AG20443 (cell line): Measurements from ENCODE around the gene DNAH17.

Experiments used
- DNase-seq: peaks from one replicate; pipeline ENCODE4 v3.0.0; 2012; ENCODE audit warnings: low spot score, mixed read lengths

Gene DNAH17

GRCh38 chr17:78602246-78602645 is 25.1 kb upstream of the DNAH17 start:
- DNase-seq, result no peak

- no peak for DNase-seq
These were observed 24.5 kb upstream of the DNAH17 start for GRCh38 chr17:78601577-78602190.

- no peak for DNase-seq
These were observed 23.1 kb upstream of the DNAH17 start for GRCh38 chr17:78600181-78600721.

- DNase-seq, result no peak
These were observed 22.2 kb upstream of the DNAH17 start for GRCh38 chr17:78599419-78599818.

DNA sequence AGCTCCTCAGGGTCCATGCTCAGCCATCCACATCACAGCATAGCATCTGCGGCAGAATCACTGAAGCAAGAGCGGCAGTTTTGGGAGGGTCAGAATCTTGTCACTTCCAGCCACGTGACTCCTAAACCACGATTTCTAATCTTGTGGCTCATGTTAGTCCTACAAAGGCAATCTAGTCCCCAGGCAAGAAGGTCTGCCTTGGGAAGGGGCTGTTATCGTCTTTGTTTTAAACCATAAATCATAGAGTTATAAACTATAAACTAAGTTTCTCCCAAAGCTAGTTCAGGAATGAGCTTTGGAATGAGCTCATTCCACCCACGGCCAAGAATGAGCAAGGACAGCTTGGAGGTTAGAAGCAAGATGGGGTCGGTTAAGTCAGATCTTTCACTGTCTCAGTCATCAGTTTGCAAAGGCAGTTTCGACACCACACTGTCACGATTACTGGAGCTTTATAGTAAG is 20.8 kb upstream of the DNAH17 start:
- DNase-seq, result peak; percentile 60

- no peak for DNase-seq
These were observed 19.9 kb upstream of the DNAH17 start for GRCh38 chr17:78596871-78597764.

- no peak for DNase-seq
These were observed 18.1 kb upstream of the DNAH17 start for GRCh38 chr17:78595135-78595810.

- DNase-seq, result no peak
These were observed 15.8 kb upstream of the DNAH17 start for GRCh38 chr17:78592991-78593329.

DNA sequence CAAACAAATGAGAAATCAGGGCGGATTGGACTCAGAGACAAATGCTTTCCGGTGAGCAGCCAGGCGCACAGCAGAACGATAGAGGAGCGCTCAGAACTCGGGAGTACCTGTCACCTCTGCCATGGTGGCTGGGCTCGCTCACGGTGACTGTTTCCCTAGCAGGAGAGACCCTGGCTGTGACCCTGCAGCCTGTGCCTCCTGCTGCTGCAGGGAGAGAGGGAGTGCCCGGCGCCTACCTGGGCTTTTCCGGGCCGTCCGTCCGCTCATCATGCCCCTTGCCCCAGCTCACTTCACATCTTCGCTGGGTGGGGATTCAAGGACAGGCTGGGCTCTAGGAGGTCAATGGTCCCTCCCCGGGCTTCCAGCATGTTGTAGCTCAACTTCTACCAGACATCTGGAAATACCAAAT is 14.1 kb upstream of the DNAH17 start:
- no peak for DNase-seq

DNA sequence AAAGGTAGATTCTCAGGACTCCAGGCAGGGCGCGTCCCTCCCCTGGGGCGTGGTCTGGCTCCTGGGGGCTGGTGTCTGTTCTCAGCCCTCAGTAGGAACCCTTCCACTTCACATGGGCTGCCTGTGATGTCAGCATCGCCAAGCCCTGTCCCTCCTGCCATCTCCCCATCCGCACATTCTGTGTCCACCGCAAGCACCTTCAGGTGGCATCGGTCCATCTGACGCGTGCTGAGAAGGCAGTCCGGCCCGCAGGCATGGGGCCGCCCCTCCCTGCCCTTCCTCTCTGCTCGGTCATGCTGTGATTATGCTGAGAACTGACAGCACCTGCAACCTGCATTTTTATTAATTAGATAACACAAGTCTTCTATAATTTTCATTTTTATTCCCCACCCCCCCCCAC is 12.7 kb upstream of the DNAH17 start:
- no peak for DNase-seq

DNA sequence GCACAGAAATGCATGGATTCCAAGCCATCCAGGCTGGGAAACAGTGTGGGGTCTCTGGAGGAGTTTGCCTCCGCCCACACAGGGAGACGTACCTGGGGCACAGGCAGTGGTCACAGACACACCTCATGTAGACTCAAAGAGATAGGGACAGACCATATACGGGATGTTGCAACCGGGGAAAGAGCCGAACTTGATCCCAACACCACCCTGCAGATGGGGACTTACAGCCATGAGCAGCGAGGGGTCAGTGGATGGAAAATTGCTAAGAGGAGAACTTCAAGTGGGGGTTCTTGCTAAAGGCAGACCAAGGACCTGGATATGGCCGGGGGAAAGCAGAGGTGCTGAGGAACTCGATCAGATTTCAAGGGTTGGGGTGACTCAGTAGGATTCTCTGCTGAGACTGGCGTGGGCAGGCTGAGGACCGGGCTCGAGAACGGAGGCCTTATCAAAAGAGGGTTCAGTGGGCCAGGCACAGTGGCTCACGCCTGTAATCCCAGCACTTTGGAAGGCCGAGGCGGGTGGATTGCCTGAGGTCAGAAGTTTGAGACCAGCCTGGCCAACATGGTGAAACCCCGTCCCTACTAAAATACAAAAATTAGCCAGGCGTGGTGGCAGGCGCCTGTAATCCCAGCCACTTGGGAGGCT is 12.0 kb upstream of the DNAH17 start:
- DNase-seq, result no peak

GRCh38 chr17:78588258-78589030 is 11.2 kb upstream of the DNAH17 start:
- DNase-seq, result no peak

GRCh38 chr17:78585006-78585630 is 7.9 kb upstream of the DNAH17 start:
- no peak for DNase-seq

DNA sequence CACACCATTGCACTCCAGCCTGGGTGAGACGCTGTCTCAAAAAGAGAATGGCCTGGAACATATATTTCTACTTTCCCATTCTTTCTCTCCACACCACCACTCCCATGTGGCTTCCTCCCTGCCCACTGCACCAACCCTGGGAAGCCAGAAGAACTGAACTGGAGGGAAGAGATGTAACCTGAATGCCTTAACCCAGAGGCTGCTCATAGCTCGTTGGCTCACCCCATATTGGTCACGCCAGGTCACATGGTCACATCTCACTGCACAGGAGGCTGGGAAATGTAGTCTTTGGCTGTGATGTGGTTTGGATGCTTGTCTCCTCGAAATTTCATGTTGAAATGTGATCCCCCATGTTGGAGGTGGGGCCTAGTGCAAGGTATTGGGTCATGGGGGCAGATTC is 5.9 kb upstream of the DNAH17 start:
- no peak for DNase-seq

DNA sequence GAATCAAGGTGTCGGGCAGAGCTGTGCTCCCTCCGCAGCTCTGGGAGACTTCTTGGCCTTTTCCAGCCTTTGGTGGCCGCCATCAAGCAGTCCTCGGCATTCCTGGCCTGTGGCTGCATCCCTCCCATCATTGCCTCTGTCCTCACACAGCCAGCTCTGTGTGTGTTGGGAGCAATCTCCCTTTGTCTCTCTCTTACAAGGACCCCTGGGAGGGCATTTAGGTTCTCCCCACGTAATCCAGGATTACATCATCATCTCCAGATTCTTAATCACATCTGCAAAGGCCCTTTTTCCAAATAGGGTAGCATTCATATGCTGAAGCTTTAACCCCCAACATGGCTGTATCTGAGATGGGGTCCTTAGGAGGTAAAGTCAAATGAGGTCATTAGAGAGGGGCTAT is 4.1 kb upstream of the DNAH17 start:
- no peak for DNase-seq

DNA sequence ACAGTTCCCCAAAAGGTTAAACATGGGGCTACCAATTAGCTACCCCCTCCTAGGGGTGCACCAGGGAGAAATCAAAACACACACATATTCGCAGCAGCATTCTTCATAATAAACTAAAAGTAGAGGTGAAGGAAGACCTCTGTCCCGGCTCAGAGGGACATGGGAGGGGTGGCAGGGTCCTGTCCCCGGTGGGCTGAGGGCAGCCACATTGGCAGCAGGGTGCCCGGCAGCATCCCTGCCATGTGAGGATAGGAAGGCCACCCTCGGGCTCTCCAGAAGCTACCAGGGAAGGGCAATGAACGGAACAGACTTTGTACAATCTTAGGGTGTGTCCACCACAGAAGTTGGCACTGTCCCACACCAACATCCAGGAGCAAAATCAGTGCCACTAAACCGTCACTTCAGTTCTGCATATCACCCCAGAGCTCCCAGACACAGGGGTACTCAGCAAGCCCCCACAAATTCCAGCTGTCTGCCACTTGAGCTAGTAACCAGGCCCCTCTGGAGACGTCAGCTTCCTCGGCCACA is 3.1 kb upstream of the DNAH17 start:
- no peak for DNase-seq

- no peak for DNase-seq
These were observed 645 bp downstream of the DNAH17 start for GRCh38 chr17:78576389-78577112.

DNA sequence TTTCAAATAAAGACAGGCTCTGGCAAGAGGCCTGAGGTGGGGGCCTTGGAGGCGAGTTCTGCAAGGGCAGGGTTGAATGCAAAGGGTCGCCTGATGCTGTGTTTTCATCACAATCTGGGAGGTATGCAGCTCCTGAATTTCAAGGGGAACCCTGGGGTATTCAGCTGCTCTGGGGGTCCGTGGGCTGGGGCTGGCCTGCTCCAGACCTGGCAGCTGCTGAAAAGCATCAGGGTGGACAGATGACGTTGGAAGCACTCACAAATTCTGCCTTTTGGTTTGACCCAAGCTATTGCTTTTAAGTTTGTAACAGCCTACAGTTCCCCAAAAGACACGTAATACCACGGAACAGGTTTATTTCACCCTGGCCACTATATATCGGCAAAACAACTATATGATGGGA is 1.3 kb downstream of the DNAH17 start:
- no peak for DNase-seq

DNA sequence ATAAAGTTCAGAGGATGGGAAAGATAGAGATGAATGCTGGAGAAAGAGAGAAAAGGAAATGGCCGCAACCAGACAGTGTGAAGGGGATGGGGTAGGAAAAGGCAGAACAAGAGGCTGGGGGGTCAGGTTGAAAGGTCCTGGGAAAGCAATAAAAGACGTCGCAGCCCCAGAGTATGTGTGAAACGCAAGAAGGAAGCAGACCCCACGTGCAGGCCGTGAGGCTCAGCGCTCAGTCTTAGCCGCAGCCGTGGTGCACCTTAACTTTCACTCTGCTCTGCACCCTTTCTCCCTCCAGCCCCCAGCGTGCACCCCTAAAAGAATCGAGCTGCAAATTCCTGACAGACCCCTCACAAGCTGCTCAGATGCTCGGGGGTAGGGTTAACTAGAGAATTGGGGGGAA is 1.9 kb downstream of the DNAH17 start:
- no peak for DNase-seq

GRCh38 chr17:78573955-78574354 is 3.2 kb downstream of the DNAH17 start:
- no peak for DNase-seq
